ENCODE results near the gene CCNY.
A peak's percentile ranks its signal among the peaks of the same experiment; 100 is the strongest.
"Not testable (repeated sequence)": the region's sequence is repeated elsewhere in the genome, so short reads cannot be mapped to it uniquely, and the experiment has no call there.

The CCNY gene

DNA sequence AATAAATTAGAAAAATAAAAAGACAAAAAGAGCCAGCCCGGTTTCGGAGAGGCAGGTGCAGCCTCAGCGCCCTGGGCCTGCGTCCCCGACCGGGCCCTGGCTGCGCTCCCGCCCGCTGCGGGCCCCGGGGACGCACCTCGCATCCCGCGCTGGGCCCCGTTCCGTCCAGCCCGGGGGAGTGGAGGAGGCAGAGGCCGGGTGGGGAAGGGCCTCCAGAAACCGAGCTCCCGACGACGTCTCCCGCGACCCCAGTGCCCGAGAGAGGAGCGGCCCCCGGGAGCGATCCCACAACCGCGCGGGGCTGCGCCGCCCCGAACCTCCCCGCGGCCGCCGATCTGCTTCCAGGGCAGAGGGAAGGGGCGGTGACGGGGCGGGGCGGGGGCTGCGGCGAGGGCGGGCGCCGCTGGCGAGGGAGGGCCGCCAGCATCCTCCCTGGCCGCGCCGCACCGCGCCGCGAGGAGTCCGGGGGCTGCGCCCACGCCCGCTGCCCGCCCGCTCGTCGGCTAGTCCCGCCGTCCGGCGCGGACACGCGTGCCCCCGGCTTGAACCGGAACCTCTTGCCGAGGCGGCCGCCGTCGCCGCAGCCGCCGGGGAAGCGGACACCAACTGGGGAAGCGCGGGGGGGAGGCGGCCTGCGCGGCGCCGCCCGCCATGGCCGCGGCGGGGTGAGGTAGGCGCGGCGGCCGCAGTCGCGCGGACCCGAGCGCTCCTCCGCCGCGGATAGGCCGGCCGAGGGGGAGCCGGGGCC lies at the start of gene CCNY:
TSS of gene CCNY (plus strand) at position 426 of the 748 bp plus-strand sequence. CDS start 545 bp downstream, outside the sequence.
- DNase-seq: peak; percentile 82 to 85

DNA sequence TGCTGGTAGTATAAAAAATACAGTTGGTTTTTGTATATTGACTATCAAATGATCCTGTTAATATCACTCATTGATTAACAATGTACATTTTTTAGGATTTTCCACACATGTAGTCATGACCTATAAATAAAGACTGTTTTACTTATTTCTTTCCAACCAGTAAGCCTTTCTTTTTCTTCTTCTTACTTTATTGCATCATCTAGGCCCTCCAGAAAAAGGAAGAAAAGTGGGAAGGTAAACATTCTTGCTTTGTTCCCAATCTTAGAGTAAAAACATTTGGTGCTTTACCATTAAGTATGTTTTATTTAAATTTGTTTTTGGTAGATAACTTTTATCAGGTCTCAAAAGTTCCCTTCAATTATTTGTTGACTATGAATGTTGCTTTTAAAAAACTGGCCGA lies 47.1 kb upstream of the CCNY start:
- DNase-seq: no peak

DNA sequence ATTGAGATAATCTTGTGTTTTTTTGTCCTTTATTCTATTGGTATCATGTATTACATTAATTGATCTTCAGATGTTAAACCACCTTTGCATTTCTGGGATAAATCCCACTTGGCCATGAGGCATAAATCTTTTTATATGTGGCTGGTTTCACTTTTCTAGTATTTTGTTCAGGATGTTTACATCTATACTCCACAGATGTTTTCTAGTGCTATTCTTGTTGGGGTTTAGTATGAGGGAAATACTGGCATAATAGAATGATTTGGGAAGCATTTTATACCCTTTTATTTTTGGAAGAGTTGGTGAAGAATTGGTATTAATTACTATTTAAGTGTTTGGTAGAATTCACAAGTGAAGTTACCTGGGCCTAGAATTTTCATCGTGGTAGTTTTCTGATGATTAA lies 41.8 kb upstream of the CCNY start:
- DNase-seq: no peak

DNA sequence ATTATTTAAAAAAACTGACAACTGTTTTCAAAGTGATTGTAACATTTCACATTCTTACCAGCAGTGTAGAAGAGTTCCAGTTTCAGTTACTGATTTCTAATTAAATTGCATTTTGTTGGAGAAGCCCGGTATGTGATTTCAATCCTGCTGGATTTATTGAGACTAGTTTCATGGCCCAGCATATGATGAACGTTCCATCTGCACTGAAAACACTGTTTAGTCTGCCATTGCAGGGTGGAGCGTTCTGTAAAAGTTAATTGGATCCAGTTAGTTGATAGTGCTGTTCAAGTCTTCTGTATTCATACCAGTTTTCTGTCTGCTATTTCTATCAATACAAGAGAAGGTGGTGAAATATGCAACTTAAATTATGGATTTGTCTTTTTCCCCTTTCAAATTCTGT lies 37.3 kb upstream of the CCNY start:
- no peak for DNase-seq

DNA sequence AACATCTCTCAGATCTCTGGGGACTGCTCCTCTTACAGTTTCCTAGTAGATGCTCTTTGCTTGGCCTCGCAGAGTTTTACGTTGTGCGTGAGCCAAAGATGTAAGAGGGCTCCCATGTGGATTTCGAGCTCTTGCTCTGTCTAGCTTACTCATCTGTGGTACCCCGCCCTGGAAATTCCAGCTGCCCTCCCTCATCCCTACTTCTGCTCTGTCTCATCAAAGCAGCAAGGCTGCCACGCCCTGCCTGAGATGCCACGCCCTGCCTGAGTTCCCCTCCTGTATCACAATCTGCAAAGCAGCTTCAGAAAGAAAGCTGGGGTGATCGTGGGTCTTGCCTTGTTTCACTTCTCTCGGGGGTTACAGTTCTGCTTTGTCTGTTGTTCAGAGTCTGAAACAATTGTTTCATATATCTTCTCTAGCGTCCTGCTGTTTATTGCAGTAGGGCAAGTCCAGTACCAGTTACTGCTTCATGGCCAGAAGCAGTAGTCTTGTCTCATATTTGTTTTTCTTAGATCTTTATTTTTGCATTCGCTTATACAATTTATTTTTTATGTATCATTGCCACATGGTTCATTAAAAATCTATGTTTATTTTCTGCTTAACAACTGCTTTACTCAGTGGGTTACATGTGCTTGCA lies 36.1 kb upstream of the CCNY start:
- DNase-seq: no peak

DNA sequence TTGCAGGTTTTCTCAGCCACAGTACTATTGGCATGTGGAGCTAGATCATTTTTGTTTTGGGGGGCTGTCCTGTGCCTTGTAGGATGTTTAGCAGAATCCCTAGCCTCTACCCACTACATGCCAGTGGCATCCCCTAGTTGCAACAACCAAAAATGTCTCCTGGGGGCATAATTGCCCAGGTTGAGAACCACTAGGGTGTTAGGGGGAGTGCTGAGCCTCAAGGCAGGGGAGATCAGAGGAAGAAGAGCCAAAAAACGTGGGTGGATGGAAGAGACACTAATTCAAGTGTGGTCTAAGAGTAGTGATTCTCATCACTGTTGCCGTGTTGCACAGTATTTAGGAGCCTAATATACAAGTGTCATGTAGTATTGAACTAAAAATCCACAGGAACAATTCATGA lies 31.7 kb upstream of the CCNY start:
- DNase-seq: no peak

DNA sequence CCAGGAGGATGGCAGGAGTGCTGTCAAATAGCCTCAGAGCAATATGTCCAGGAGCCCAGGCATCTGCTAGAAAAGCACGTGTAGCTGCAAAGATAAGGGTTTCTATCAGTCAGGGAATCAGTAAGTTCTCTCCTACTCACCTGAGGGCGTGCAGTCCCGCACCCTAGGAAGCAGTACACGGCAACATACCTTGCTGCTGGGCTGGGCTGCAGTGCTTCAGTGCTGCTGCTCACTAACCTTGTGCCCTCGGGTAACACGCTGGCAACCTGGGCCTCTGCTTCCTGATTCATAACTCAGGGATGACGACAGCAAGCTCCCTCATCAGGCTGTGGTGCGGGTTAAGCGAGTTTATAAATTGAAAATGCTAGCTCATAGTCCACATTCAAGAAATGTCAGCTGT lies 29.5 kb upstream of the CCNY start:
- no peak for DNase-seq

DNA sequence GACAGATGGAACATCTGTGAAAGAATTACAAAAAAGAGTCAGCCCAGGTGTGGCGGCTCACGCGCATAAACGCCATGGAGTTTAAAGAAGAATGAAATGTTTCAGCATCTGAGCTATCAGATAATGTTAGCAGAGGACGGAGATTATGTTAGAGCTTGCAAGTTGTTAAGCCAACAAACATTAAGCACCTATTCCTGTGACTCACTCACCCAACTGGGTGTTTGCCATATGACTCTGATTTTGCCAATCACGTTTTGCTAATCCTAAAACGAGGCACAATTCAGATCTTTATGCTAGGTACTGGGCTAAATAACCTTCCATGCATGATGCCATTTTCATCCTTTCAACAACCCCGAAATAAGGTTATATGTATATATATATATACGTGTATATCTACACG lies 29.0 kb upstream of the CCNY start:
- no peak for DNase-seq

DNA sequence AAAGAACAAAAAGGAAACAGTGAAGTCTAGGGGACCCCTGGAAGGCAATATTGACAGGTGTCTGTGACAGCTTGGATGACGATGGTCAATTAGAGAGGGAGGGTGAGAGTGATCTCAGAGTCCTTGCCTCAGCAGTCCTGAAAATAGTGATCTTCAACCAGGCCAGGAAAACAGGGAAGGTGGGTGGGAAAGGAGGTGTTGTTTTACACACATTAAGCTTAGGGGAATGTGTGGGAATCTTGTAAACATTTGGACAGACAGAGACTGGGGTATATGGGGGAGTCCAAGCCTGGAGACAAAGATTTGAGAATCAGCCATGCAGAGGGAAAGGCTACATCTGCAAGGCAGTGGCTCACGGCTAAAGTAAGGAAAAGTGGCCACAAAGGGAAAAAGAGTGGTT lies 27.5 kb upstream of the CCNY start:
- no peak for DNase-seq

DNA sequence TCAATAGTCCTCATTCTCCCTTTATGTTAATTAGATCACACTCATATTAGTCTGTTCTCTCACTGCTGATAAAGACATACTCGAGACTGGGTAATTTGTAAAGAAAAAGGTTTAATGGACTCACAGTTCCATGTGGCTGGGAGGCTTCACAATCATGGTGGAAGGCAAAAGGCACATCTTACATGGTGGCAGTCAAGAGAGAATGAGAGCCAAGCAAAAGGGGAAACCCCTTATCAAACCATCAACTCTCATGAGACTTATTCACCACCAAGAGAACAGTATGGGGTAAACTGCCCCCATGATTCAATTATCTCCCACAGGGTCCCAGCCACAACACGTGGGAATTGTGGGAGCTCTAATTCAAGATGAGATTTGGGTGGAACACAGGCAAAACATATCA lies 22.2 kb upstream of the CCNY start:
- not testable (repeated sequence) for DNase-seq

DNA sequence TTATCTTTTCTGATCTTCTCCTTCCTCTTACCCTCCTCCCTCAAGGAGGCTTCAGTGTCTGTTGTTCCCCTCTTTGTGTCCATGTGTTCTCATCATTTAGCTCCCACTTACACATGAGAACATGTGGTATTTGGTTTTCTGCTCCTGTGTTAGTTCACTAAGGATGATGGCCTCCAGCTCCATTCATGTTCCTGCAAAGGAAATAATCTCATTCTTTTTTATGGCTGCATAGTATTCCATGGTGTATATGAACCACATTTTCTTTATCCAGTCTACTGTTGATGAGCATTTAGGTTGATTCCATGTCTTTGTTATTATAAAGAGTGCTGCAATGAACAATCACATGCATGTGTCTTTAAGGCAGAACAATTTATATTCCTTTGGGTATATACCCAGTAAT lies 21.1 kb upstream of the CCNY start:
- not testable (repeated sequence) for DNase-seq

DNA sequence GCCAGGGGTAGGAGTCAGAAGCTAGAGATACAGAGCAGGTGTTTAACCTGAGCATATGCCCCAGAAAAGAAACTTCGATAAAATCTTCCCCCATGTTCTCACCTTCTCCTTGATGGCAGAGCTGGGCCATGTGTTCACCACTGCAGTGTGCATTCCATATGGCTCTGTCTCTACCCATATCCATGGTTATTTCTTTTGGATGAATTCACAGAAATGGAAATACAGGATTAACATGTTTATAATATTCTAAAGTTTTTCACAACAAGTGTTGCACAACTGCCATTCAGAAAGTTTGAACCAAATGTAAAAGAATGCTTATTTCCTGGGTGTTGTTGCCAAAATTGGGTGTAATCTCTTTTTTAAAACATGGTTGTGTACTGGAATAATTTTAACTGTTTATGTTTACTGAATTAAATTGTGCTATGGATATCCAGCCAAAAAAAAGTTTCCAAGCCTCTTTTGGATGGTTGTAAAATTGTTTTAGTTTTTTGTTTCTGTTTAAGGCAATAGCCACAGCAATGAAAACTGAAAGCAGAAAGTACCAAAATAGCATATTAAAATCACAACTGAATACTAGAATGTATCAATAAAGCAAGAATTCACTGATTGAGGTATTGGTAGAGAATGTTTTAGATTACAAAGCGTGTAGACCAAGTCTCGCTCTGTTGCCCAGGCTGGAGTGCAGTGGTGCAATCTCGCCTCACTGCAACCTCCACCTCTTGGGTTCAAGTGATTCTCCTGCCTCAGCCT lies 19.9 kb upstream of the CCNY start:
- no peak for DNase-seq

DNA sequence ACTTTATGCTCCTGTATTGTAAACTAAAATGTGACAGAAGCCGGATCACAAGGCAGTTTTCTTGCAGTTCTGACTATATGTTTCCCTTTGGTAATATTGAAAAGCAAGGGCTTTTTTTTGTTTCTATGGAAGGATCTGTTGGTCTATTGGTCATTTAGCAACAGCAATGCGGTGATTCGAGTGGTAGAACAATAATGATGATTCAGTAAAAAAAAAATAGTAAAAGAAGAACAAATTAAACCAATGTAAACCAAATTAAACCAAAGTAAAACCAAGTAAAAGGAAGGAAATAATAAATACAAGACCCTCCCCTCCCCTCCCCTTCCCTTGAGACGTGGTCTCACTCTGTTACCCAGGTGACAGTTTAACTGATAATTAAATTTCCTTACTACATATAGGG lies 17.8 kb upstream of the CCNY start:
- DNase-seq: no peak

DNA sequence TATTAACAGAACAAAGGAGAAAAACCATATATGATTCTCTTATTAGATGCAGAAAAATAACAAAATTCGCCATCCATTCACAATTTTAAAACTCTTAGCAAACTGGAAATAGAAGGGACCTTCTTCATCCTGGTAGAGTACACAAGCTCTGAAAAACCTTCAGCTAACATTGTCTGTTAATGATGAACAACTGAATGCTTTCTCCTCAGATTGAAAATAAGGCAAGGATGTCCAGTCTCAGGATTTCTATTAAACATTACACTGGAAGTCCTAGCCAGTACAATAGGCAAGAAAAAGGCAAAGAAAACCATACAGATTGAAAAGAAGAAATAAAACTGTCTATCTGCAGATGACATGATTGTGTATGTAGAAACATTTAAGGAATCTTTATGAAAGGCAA lies 16.0 kb upstream of the CCNY start:
- no peak for DNase-seq

DNA sequence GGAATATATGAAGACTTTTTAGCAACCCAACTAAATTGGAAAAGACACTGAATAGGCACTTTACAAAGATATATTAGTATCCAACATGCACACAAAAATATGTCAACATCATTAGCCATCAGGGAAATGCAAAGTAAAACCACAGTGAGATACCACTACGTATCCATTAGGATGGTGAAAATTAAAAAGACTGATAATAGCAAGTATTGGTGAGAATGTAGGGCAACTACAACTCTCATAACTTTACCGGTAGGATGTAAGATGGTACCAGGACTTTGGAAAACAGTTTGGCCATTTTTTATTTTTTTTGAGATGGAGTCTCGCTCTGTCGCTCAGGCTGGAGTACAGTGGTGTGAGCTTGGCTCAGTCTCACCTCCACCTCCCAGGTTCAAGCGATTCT lies 13.7 kb upstream of the CCNY start:
- no peak for DNase-seq

DNA sequence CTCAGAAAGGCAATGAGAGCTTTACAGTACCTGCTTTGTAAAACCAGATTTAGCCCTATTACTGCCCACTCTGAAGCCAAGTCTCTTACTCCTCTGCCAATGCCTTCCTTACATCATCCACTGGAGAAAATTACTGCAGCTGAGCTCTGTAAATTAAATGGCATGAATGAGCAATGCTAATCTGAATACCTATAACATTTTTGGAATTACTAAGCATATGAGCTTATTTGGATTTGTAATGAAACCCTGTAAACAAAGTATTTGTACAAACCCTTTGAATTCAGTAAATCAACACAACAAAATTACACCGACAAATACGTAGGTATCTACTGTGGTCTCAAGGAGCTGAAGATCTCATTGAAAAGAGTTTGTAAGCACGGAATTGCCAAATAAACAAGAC lies 12.1 kb upstream of the CCNY start:
- no peak for DNase-seq

DNA sequence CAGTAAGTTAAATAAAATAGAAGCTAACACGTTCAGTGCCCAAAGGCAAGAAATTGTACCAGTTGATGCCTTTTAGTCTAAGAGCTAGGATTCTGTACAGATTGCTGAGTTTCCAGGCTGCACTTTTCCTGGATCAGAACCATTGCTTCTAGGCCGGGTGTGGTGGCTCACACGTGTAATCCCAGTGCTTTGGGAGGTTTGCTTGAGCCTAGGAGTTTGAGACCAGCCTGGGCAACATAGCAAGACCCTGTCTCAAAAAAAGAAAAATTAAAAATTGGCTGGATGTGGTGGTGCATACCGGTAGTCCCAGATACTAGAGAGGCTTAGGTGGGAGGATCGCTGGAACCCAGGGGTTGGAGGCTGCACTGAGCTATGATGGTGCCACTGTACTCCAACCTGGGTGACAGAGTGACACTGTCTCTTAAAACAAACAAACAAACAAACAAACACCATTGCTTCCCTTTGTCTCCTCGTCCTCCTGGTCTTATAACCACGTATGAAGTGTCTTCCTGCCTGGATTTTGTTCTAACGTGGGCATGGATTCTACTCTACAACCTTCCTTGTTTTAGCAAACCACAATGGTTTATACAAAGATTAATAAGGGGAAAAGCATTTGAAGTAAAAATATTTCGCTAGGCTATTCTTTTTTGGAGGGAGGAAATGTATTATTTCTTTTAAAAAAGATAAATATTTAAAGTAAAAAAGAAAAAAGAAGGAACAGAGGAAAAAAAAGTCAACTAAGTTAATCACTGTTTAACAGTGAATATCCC lies 9.7 kb upstream of the CCNY start:
- DNase-seq: no peak

DNA sequence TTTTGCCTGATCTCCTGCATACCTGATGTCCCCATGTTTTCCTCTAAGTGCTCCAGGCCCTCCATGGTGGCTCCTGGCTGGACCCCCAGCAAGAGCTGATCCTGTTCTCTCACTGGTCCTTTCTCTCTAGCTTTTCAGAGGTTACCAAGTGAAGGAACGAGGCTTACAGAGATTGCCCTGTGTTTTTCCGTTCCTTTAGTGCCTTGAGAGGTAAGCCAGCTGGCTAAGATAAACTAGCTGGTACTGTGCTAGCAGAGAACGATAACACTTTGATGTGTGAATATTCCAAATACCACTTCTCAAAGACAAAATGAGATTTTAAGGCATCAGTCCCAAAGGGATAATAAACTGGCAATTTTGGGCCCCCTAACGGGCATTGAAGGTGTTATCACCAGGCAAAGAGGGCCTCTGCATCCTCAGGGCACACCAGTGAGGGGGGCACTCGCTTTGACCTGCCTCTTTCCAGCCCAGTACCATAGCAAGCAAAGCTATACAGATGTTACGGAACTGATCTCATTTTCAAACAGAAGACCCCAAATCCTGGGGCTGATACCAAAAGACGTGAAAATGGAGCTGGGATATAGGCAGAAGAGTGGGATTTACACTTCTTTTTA lies 8.4 kb upstream of the CCNY start:
- DNase-seq: no peak

DNA sequence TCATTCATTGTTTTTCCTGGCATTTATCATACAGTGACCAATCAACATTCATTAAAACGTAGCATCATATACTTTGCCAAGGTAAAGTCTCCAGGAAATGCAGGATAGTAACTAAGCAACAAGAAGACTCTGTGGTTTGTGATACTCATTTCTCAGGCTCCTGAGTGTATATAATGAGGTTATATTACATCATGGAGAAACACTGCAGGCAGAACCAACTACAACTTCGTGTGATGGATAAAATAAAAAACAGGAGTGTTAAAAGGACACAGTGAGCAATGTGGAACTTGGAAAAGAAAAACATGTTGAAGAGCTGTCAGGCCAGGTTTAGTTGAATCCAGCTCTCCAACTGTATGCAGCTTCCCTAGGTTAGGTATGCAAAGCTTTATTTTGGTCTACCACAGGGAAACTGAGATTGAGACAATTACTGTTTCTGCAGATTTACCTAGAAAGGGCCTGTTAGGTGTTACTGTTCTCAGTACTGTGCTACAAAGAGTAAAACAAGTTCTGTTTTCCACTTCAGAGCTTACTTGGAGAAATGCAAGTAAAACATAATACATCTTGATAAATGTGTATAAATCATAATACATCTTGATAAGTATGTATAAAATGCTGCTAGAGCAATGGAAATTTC lies 7.8 kb upstream of the CCNY start:
- no peak for DNase-seq

DNA sequence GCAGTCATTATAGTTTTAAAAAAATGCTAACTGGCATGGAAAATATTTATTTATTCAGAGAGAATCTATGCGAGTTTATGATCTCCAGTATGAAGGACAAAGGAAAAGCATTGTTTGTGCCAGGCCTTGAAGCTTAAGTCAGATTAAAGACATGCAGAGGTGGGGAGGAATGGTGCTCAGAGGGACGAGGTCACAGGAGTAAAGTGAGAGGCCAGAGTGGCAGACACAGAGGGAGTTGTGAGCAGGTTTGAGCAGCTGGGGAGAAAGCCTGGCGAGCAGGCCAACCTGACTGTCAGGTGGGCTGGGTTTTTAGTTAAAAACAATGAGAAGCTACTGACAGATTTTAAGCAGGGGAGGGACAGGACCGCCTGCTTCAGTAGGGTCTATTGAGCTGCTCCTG lies 6.8 kb upstream of the CCNY start:
- no peak for DNase-seq

DNA sequence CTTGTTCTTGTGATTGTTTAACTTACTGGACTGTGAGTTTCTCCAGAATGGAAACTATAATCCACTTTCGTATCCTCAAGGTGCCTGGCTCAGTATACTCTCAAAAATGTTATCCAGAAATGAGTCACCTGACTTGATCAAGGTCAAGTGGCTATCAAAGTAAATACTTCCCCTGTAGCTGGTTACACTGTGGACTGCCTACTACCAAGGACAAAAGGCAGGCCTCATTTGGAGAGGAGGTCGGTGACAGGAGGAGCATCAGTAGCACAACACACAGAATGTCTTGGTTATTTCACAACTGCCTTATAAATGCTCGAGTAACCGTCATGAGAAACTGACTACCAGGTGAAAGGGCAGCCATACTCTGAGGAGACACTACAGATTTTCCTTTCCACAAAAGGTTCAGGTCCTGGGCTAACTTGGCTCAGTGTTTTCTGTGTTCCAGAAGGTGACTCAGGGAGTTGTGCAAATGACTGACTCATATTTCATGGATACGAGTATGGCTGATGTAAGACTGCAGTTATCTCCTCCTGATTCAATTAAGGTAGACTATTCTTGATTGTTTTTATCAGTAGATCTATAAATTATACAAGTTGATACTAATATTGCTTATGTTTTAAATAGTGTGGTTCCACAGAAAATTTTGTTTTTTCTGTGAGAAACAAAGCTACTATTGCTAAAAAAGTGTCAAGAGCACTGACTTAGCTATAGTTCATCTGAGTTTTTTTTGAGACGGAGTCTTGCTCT lies 4.2 kb upstream of the CCNY start:
- DNase-seq: no peak

DNA sequence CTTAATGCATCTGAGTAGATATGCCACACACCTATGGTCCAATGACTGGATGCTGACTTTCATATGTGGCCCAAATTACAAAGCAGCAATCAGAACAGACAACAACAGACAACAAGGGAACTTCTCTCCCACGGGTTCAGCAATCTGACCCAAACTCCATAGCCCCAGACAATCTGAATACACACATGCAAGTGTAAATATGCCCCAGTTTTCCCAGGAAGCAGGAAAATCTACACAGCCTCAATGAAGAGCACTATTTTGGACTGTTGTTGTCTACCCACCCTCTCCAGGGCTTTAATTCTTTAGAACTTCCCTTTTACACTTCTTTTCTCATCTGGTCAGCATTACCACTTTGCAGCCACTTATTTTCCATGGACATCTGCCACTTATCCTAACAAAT lies 2.0 kb upstream of the CCNY start:
- no peak for DNase-seq

All from activated T-cell treated with anti-CD3 and anti-CD28 coated beads, Interleukin-2, amount 50 U/mL, for 48 hours (primary cell).